K562 (cell line): Measurements from ENCODE around the gene FTSJ1. TPM values are rescaled to one million over a fixed set of nuclear protein-coding genes. Genes with fewer than 3 reads are reported as not detected.
A peak's percentile ranks its signal among the peaks of the same experiment; 100 is the strongest.

Experiments used
- ARID1B ChIP-seq: fragments of 450-650 bp; IDR thresholded peaks from 2 replicates; pipeline ENCODE4 v1.6.1; 2016; ENCODE audit warnings: antibody characterized with exemption, mild to moderate bottlenecking, inconsistent platforms
- ARNT ChIP-seq, 2 experiments: fragments of 450-650 bp; IDR thresholded peaks; 2 replicates each; pipeline ENCODE4 v1.6.1; 2016; ENCODE audit warnings: mild to moderate bottlenecking in 1 of 2
- BACH1 ChIP-seq: fragments of 200-800 bp; sonication (Bioruptor generic); IDR thresholded peaks from 2 replicates; pipeline ENCODE4 v1.6.1; 2016; ENCODE audit warnings: missing genetic modification characterization, missing compliant biosample characterization
- DNMT1 ChIP-seq: fragments of 450-650 bp; IDR thresholded peaks from 2 replicates; pipeline ENCODE4 v1.6.1; 2016; ENCODE audit warnings: antibody characterized with exemption, mild to moderate bottlenecking
- EP400 ChIP-seq: fragments of 450-650 bp; IDR thresholded peaks from 2 replicates; pipeline ENCODE4 v1.6.1; 2017; ENCODE audit warnings: antibody characterized with exemption, mild to moderate bottlenecking, moderate library complexity
- HINFP ChIP-seq: fragments of 450-650 bp; conservative IDR thresholded peaks from 2 replicates; pipeline ENCODE4 v1.6.1; 2016; ENCODE audit warnings: missing genetic modification characterization, low read depth, mild to moderate bottlenecking, control low read depth, missing compliant biosample characterization
- HMG20A ChIP-seq: fragments of 450-650 bp; formaldehyde crosslinking; conservative IDR thresholded peaks from 2 replicates; pipeline ENCODE4 v1.4.0; 2020; ENCODE audit warnings: mild to moderate bottlenecking, mixed read lengths
- KLF6 ChIP-seq: fragments of 250-450 bp; sonication (Bioruptor Pico); IDR thresholded peaks from 2 replicates; pipeline ENCODE4 v1.4.0; 2020; ENCODE audit warnings: mild to moderate bottlenecking, moderate library complexity, borderline replicate concordance
- MCM2 ChIP-seq: fragments of 450-650 bp; IDR thresholded peaks from 2 replicates; pipeline ENCODE4 v1.6.1; 2017; ENCODE audit warnings: low read depth, mild to moderate bottlenecking
- MLLT1 ChIP-seq, 2 experiments: fragments of 450-650 bp; IDR thresholded peaks; 2 replicates each; pipeline ENCODE4 v1.6.1; 2016
- RHOXF2B ChIP-seq: fragments of 250-450 bp; sonication (Bioruptor Pico); conservative IDR thresholded peaks from 2 replicates; pipeline ENCODE4 v1.5.1; 2021
- SMAD1 ChIP-seq: fragments of 150-350 bp; IDR thresholded peaks from 2 replicates; pipeline ENCODE4 v1.6.1; 2014; ENCODE audit warnings: low read length, low read depth; ENCODE audit not compliant: partially characterized antibody
- ZBTB12 ChIP-seq: fragments of 250-450 bp; sonication (Bioruptor Pico); IDR thresholded peaks from 2 replicates; pipeline ENCODE4 v1.4.0; 2020
- ZFP36 ChIP-seq: fragments of 150-350 bp; IDR thresholded peaks from 2 replicates; pipeline ENCODE4 v1.6.1; 2018; ENCODE audit warnings: low read length, low read depth; ENCODE audit not compliant: partially characterized antibody
- ZNF277 ChIP-seq: fragments of 250-450 bp; sonication (Bioruptor Pico); IDR thresholded peaks from 2 replicates; pipeline ENCODE4 v1.8.0; 2022; ENCODE audit warnings: inconsistent platforms, mild to moderate bottlenecking, moderate library complexity, borderline replicate concordance
- ZNF609 ChIP-seq: sonication (generic); formaldehyde crosslinking; IDR thresholded peaks from 2 replicates; pipeline ENCODE4 v1.8.1; 2023; ENCODE audit warnings: missing genetic modification reagents, mild to moderate bottlenecking, borderline replicate concordance
- ZNF79 ChIP-seq: fragments of 250-450 bp; sonication (Bioruptor Pico); IDR thresholded peaks from 2 replicates; pipeline ENCODE4 v1.4.0; 2020; ENCODE audit warnings: low read depth, mild to moderate bottlenecking, moderate library complexity
- polyA plus RNA-seq, 8 experiments: library from polyadenylated mRNA; depleted of rRNA in 4 of 8; stranded (reverse) in 5 of 8; unstranded in 3 of 8; fragments of >200 nt; fragmentation: Nextera tagmentation in 2 of 8; fragmentation: Illumina TruSeq in 1 of 8; extraction: Ambion mirVana in 2 of 8; extraction: Trizol in 1 of 8; gene quantifications; 2 replicates each; pipeline versions ENCODE4 v1.2.1 to v1.2.3, GENCODE V29; 2011 to 2014; ENCODE audit warnings: inconsistent platforms in 1 of 8, missing spikeins in 1 of 8
- total RNA-seq, 7 experiments: library from RNA; depleted of rRNA in 6 of 7; stranded (reverse); fragments of >200 nt in 6 of 7; fragmentation: Illumina TruSeq in 2 of 7; extraction: Trizol in 2 of 7; gene quantifications; 2 replicates each; pipeline versions ENCODE4 v1.2.1 to v1.2.3, GENCODE V29; 2011 to 2021; ENCODE audit warnings: low replicate concordance in 1 of 7

FTSJ1 gene
- total and polyA plus RNA-seq, 9 of the 15 experiments (the other 6 are each of a cell fraction or from before 2014, with no cell fraction given) = 12.2 to 95.6 (median 71.6) TPM

GRCh38 chrX:48475774-48476577 lies at the start of gene FTSJ1 (continued):
- no peak for TF ChIP-seq ARNT (IDR thresholded peaks at IDR 0.05)
- peak; percentile 70 for TF ChIP-seq ZBTB12 (CRISPR knock-in tag)
- no peak for TF ChIP-seq ZFP36
- TF ChIP-seq ARID1B = no peak
- TF ChIP-seq MCM2 = no peak
- TF ChIP-seq EP400 = peak; percentile 93
- TF ChIP-seq KLF6 (CRISPR knock-in tag) = no peak
- no peak for TF ChIP-seq SMAD1
- 0 out of 2 replicates have a peak, but pooled peaks have one; percentile 25 for TF ChIP-seq BACH1 (tag)
- no peak for TF ChIP-seq ZNF79 (CRISPR knock-in tag)
- no peak for TF ChIP-seq RHOXF2B (CRISPR knock-in tag)
- no peak for TF ChIP-seq ZNF609
- no peak for TF ChIP-seq DNMT1
- no peak for TF ChIP-seq HINFP (tag)
- TF ChIP-seq HMG20A (CRISPR knock-in tag) = no peak
- no peak for TF ChIP-seq MLLT1 (IDR thresholded peaks at IDR 0.05)
- no peak for TF ChIP-seq ZNF277 (CRISPR knock-in tag)
